GM13976 (cell line): ENCODE measurements around the gene PDE11A.

Experiments
- DNase-seq: peaks from one replicate; pipeline ENCODE4 v3.0.0; 2012; ENCODE audit warnings: low spot score
- CTCF ChIP-seq: IDR thresholded peaks from 2 replicates; pipeline ENCODE4 v1.5.1; 2012; ENCODE audit warnings: borderline replicate concordance, mild to moderate bottlenecking; ENCODE audit not compliant: insufficient read depth; ENCODE audit errors: extremely low read depth, missing control alignments, control extremely low read depth
- in situ Hi-C: fragments of 300-500 bp; cut with MboI; formaldehyde crosslinking; loops from one replicate; pipeline ENCODE4 v1.12.0; 2022; ENCODE audit warnings: low sequenced_read_pairs, mixed read lengths, inconsistent platforms; ENCODE audit not compliant: unreplicated experiment

PDE11A gene

GRCh38 chr2:177582000-177582399, 490.6 kb downstream of the PDE11A start:
- in situ Hi-C loops, result no loop called here
- DNase-seq, result no peak
- no peak for TF ChIP-seq CTCF

GRCh38 chr2:177579486-177580036, 493.0 kb downstream of the PDE11A start:
- DNase-seq, result no peak
- in situ Hi-C loops, result no loop called here
- TF ChIP-seq CTCF, result no peak

DNA sequence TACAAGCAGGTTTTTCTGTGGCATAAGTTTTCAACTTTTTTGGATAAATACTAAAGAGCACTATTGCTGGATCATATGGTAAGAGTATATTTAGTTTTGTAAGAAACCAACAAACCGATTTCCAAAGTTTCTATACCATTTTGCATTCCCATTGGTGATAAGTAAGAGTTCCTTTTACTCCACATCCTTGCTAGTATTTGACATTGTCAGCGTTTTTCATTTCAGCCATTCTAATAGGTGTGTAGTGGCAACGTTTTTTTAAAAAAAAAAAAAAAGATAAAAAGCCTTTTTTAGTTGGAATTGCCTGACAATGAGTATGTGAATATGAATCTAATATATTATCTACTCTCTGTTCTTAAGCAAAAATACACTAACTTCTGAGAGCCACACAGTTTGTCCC, 494.1 kb downstream of the PDE11A start:
- no peak for DNase-seq
- in situ Hi-C loops, result no loop called here
- no peak for TF ChIP-seq CTCF

DNA sequence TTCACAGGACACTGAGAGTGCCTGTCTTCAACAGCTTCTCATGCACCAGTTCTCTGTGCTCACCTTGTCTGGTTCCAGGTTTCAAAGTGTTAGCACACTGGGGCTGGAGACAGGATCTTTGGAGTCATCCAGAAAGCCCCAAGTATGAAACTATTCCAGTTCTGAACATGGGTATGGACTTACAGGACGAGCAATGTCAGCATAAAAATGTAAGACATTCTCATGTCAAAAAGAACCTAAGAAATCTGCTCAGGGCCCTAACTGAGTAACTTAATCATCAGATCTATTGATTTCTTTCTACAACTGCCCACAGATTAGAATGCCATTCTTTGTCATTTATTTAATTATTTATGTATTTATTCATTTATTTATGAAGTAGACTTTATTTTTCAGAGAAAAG, 495.5 kb downstream of the PDE11A start:
- no peak for TF ChIP-seq CTCF
- in situ Hi-C loops, result no loop called here
- DNase-seq, result no peak

GRCh38 chr2:177575358-177575757, 497.2 kb downstream of the PDE11A start:
- in situ Hi-C loops, result no loop called here
- TF ChIP-seq CTCF, result no peak
- no peak for DNase-seq

DNA sequence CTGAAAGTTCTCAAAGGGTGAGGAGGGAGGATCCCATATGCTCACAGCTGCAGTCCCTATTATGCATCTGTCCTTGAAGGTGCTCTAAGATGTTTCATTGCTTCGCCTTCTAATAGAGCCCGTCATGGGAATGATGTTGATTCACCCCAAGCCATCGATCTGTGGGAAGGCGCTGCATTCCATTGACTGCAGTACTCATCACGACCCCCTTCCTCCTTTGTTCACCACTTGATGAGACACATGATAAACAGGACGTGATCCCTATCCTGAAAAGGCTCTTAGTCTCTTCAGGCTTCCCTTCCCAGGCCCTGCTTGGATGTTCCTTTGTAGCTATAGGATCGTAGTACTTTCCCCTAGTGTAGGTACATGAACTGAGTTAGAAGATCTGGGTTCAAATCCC, 498.2 kb downstream of the PDE11A start:
- DNase-seq, result no peak
- no peak for TF ChIP-seq CTCF
- in situ Hi-C loops, result no loop called here
